PC-3 (cell line): Measurements from ENCODE around the gene DDIT4L.

Experiments used
- CTCF ChIP-seq: fragments of 300-600 bp; sonication (generic); conservative IDR thresholded peaks from 2 replicates; pipeline ENCODE4 v1.5.1; 2017; ENCODE audit warnings: antibody characterized with exemption, low read depth, mild to moderate bottlenecking, low read length
- EZH2 ChIP-seq: fragments of 300-600 bp; sonication (generic); IDR thresholded peaks from one replicate; pipeline ENCODE4 v1.6.1; 2017; ENCODE audit warnings: antibody characterized with exemption, mild to moderate bottlenecking, low read length; ENCODE audit not compliant: unreplicated experiment
- EZH2phosphoT487 ChIP-seq: fragments of 300-600 bp; sonication (generic); IDR thresholded peaks from 2 replicates; pipeline ENCODE4 v1.6.1; 2018; ENCODE audit warnings: mild to moderate bottlenecking, antibody characterized with exemption, low read length, borderline replicate concordance

- TF ChIP-seq CTCF (no peak), EZH2 (no peak), EZH2phosphoT487 (no peak)
Observed at GRCh38 chr4:100165809-100166208, 24.5 kb downstream of the DDIT4L start.
